AG09309 (cell line): Measurements from ENCODE around the gene GOLGA6C.
"Not testable (repeated sequence)": the region's sequence is repeated elsewhere in the genome, so short reads cannot be mapped to it uniquely, and the experiment has no call there.

Experiments
- DNase-seq: peaks from one replicate; pipeline ENCODE4 v3.0.0-alpha.2; 2010; ENCODE audit warnings: low read depth
- H3K4me3 ChIP-seq: 2 replicates; pipeline ENCODE4 v1.5.1; 2011; ENCODE audit warnings: mild to moderate bottlenecking, low read depth, low read length, moderate library complexity; ENCODE audit not compliant: control insufficient read depth
- CTCF ChIP-seq: IDR thresholded peaks from 2 replicates; pipeline ENCODE4 v1.5.1; 2011; ENCODE audit warnings: mild to moderate bottlenecking, low read depth, low read length, inconsistent platforms; ENCODE audit not compliant: insufficient read depth, control insufficient read depth; ENCODE audit errors: missing control alignments

GOLGA6C gene

GRCh38 chr15:75233504-75234190 lies 24.5 kb upstream of the GOLGA6C start:
- TF ChIP-seq CTCF: no peak
- no peak overlapping the region for H3K4me3 ChIP-seq
- no peak for DNase-seq

GRCh38 chr15:75234191-75234810 lies 23.8 kb upstream of the GOLGA6C start:
- no peak overlapping the region for H3K4me3 ChIP-seq
- TF ChIP-seq CTCF: no peak
- no peak for DNase-seq

GRCh38 chr15:75235051-75235673 lies 23.0 kb upstream of the GOLGA6C start:
- DNase-seq: no peak
- no peak for TF ChIP-seq CTCF

GRCh38 chr15:75235760-75236729 lies 22.1 kb upstream of the GOLGA6C start:
- DNase-seq: no peak
- H3K4me3 ChIP-seq: no peak overlapping the region
- no peak for TF ChIP-seq CTCF

More at GRCh38 chr15:75235051-75235673, 23.0 kb upstream of the GOLGA6C start:
- H3K4me3 ChIP-seq: no peak overlapping the region

- no peak for TF ChIP-seq CTCF
- no peak overlapping the region for H3K4me3 ChIP-seq
- no peak for DNase-seq
Measured at GRCh38 chr15:75237316-75237982, 20.7 kb upstream of the GOLGA6C start.

GRCh38 chr15:75238150-75238549 lies 20.0 kb upstream of the GOLGA6C start:
- no peak for TF ChIP-seq CTCF
- no peak for DNase-seq
- H3K4me3 ChIP-seq: no peak overlapping the region

- DNase-seq, H3K4me3 ChIP-seq: not testable (repeated sequence)
Measured at GRCh38 chr15:75245741-75246140, 12.4 kb upstream of the GOLGA6C start.

- DNase-seq, H3K4me3 ChIP-seq: not testable (repeated sequence)
Measured at GRCh38 chr15:75248991-75249390, 9.1 kb upstream of the GOLGA6C start.
